Measurements from ENCODE around the gene GRK1. TPM values are rescaled to one million over a fixed set of nuclear protein-coding genes. Genes with fewer than 3 reads are reported as not detected.
"Not testable (repeated sequence)": the region's sequence is repeated elsewhere in the genome, so short reads cannot be mapped to it uniquely, and the experiment has no call there.

The GRK1 gene
- total RNA-seq, result 0.09 TPM

GRCh38 chr13:113666951-113667701, at the start of gene GRK1:
Gene GRK1 (plus strand): TSS chr13:113667219. CDS start chr13:113667387, 168 bp downstream.
- intact Hi-C loops (cut with DNase I), result no loop called here
- no peak for ATAC-seq
- DNase-seq (ENCODE audit: low spot score), result peak; percentile 54

- ATAC-seq (no peak), DNase-seq (ENCODE audit: low spot score) (no peak)
- intact Hi-C loops (cut with DNase I), result no loop called here
These were observed 49.1 kb upstream of the GRK1 start for GRCh38 chr13:113617961-113618360.

GRCh38 chr13:113618455-113618854, 48.6 kb upstream of the GRK1 start:
- ATAC-seq, result no peak
- DNase-seq (ENCODE audit: low spot score), result no peak
- intact Hi-C loops (cut with DNase I), result no loop called here

GRCh38 chr13:113620036-113620796, 46.8 kb upstream of the GRK1 start:
- intact Hi-C loops (cut with DNase I), result no loop called here
- ATAC-seq (no peak), DNase-seq (ENCODE audit: low spot score) (no peak)

- DNase-seq (ENCODE audit: low spot score), result peak; percentile 42
- ATAC-seq, result no peak
- intact Hi-C loops (cut with DNase I), result no loop called here
These were observed 46.0 kb upstream of the GRK1 start for GRCh38 chr13:113621046-113621445.

- DNase-seq (ENCODE audit: low spot score), result peak; percentile 51
- ATAC-seq; intact Hi-C loops (cut with DNase I): not testable (repeated sequence)
These were observed 45.5 kb upstream of the GRK1 start for GRCh38 chr13:113621498-113621897.

GRCh38 chr13:113621986-113622550, 45.0 kb upstream of the GRK1 start:
- ATAC-seq; intact Hi-C loops (cut with DNase I): not testable (repeated sequence)
- peak; percentile 12 for DNase-seq (ENCODE audit: low spot score)

- ATAC-seq (peak; percentile 10), DNase-seq (ENCODE audit: low spot score) (peak; percentile 50)
- intact Hi-C loops (cut with DNase I), result no loop called here
These were observed 44.1 kb upstream of the GRK1 start for GRCh38 chr13:113622791-113623490.

- DNase-seq (ENCODE audit: low spot score) (peak; percentile 34), ATAC-seq (no peak)
These were observed 43.4 kb upstream of the GRK1 start for GRCh38 chr13:113623491-113624234.

GRCh38 chr13:113624235-113624587, 42.8 kb upstream of the GRK1 start:
- peak; percentile 17 for ATAC-seq
- peak; percentile 43 for DNase-seq (ENCODE audit: low spot score)
- intact Hi-C loops (cut with DNase I), result no loop called here

More at GRCh38 chr13:113623491-113624234, 43.4 kb upstream of the GRK1 start:
- intact Hi-C loops (cut with DNase I), result no loop called here

- ATAC-seq; DNase-seq (ENCODE audit: low spot score); intact Hi-C loops (cut with DNase I): not testable (repeated sequence)
These were observed 42.2 kb upstream of the GRK1 start for GRCh38 chr13:113624640-113625304.

GRCh38 chr13:113625965-113626721, 40.9 kb upstream of the GRK1 start:
- DNase-seq (ENCODE audit: low spot score) (peak; percentile 42), ATAC-seq (no peak)
- intact Hi-C loops (cut with DNase I), result no loop called here

- peak; percentile 40 for DNase-seq (ENCODE audit: low spot score)
- ATAC-seq, result no peak
- intact Hi-C loops (cut with DNase I), result no loop called here
These were observed 39.9 kb upstream of the GRK1 start for GRCh38 chr13:113627136-113627535.

- DNase-seq (ENCODE audit: low spot score) (peak; percentile 49), ATAC-seq (no peak)
- intact Hi-C loops (cut with DNase I), result no loop called here
These were observed 38.4 kb upstream of the GRK1 start for GRCh38 chr13:113628291-113629270.

GRCh38 chr13:113629866-113630265, 37.2 kb upstream of the GRK1 start:
- peak; percentile 27 for DNase-seq (ENCODE audit: low spot score)
- intact Hi-C loops (cut with DNase I), result no loop called here
- no peak for ATAC-seq

GRCh38 chr13:113630296-113630695, 36.7 kb upstream of the GRK1 start:
- ATAC-seq, result no peak
- intact Hi-C loops (cut with DNase I), result no loop called here
- peak; percentile 23 for DNase-seq (ENCODE audit: low spot score)

Measured in sciatic nerve (tissue), 2 donors.